Measurements from ENCODE around the gene SMIM10L2A. TPM values are rescaled to one million over a fixed set of nuclear protein-coding genes. Genes with fewer than 3 reads are reported as not detected.
"Not testable (repeated sequence)": the region's sequence is repeated elsewhere in the genome, so short reads cannot be mapped to it uniquely, and the experiment has no call there.

SMIM10L2A gene
- total RNA-seq, 5 donors from 2014 or later (not counting 1 experiment from before 2014, with no cell fraction given), result 1.4 to 3.3 (median 2.6) TPM

DNA sequence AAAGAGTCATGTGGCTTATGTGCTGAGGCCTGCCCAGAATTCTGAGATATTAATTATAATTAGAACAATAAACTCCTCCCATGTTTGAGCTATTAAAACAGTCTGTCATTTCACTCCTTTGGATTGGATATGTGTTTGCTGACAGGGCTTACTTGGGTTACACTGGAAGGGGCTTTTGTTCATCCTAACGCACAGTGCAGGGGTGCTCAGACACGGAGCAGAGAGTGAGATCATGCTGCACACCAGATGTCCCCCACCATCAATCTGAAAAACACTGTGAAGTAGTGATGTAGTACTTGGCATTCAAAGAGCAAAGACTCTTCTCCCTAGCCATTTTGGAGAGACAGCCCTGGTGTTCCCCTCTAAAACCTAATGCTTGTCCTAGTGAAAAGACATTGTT is 24.1 kb upstream of the SMIM10L2A start:
- Histone ChIP-seq H3K36me3 (ENCODE audit: control insufficient read depth in 2 of 2, extremely low read depth in 1 of 2, insufficient read depth in 1 of 2, low read length in 1 of 2) (no peaks in the 10 kb centered on the region), H3K4me3 (ENCODE audit: control insufficient read depth in 1 of 2, extremely low read depth in 1 of 2, low read length in 1 of 2) (no peak overlapping the region), H3K27ac (ENCODE audit: low read length) (no peak overlapping the region), H3K9me3 (no peaks in the 10 kb centered on the region), H3K4me1 (ENCODE audit: control insufficient read depth in 1 of 2, extremely low read depth in 1 of 2, insufficient read depth in 2 of 2, low read length in 2 of 2) (peaks cover 4 to 6% of the 10 kb centered on the region in 2 experiments), H3K27me3 (replicated peaks in 1 of 2; ENCODE audit: control insufficient read depth in 2 of 2, extremely low read depth in 1 of 2, insufficient read depth in 2 of 2, low read length in 1 of 2) (no peaks in the 10 kb centered on the region)
- DNase-seq (no peak), ATAC-seq (replicated peaks in 1 of 4) (no peak)
- ChIA-PET CTCF (no interaction called here), POLR2A (no interaction called here)
- WGBS (ENCODE audit: insufficient coverage), result no CpG with 5 or more reads among the region's 2 CpGs
- H3K27ac Mint-ChIP-seq, result no peak overlapping the region
- H3K9me3 Mint-ChIP-seq, result no peaks in the 10 kb centered on the region
- no peaks in the 10 kb centered on the region for H3K36me3 Mint-ChIP-seq
- H3K27me3 Mint-ChIP-seq, result peaks cover 0 to 11% of the 10 kb centered on the region in 2 donors
- no peak overlapping the region for H3K4me3 Mint-ChIP-seq
- peaks cover 3 to 23% (median 21%) of the 10 kb centered on the region in 3 donors for H3K4me1 Mint-ChIP-seq

DNA sequence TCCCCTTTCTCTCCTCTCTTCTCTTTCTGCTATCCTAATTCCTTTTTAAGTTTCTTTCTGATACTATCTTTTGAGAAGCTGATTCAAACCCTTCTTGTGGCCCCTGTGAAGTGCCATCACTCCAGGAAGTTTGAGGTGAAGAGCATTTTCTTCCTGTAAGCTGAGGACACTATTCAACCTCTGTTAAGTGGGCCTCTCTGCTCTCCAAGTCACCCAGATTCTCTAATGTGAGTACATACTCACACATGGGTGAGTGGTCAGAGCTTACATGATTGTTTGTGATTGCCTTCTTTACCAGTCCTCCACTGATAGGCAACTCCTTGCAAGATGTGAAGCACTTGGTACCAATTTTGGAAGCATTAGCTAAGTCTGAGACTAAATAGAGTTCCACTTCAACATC is 18.4 kb upstream of the SMIM10L2A start:
- ChIA-PET POLR2A (no interaction called here), CTCF (interaction anchor here in 1 of 2 donors (0.6 kb wide), 1 partner anchor 77 kb away, joined by 3 read pairs; no protein-coding TSS in a partner anchor)
- H3K9me3 ChIP-seq, result no peaks in the 10 kb centered on the region
- peak in 3 of 4 experiments; percentile 51 to 64 (median 58) for ATAC-seq (replicated peaks in 1 of 4)
- H3K4me3 ChIP-seq (ENCODE audit: control insufficient read depth in 1 of 2, extremely low read depth in 1 of 2, low read length in 1 of 2), result no peak overlapping the region
- H3K27ac ChIP-seq (ENCODE audit: low read length), result peak overlapping the region; percentile 23
- peaks cover 0 to 9% of the 10 kb centered on the region in 2 donors for H3K27me3 Mint-ChIP-seq
- no peaks in the 10 kb centered on the region for H3K36me3 Mint-ChIP-seq
- peaks cover 5 to 10% of the 10 kb centered on the region in 2 experiments for H3K4me1 ChIP-seq (ENCODE audit: control insufficient read depth in 1 of 2, extremely low read depth in 1 of 2, insufficient read depth in 2 of 2, low read length in 2 of 2)
- peak overlapping the region; percentile 71 to 87 for H3K27ac Mint-ChIP-seq
- H3K9me3 Mint-ChIP-seq, result no peaks in the 10 kb centered on the region
- no peaks in the 10 kb centered on the region for H3K27me3 ChIP-seq (replicated peaks in 1 of 2; ENCODE audit: control insufficient read depth in 2 of 2, extremely low read depth in 1 of 2, insufficient read depth in 2 of 2, low read length in 1 of 2)
- no peaks in the 10 kb centered on the region for H3K36me3 ChIP-seq (ENCODE audit: control insufficient read depth in 2 of 2, extremely low read depth in 1 of 2, insufficient read depth in 1 of 2, low read length in 1 of 2)
- peak overlapping the region in 1 of 3 donors; percentile 45 for H3K4me3 Mint-ChIP-seq
- peak in 1 of 35 experiments; percentile 5 for DNase-seq
- peaks cover 18 to 30% (median 29%) of the 10 kb centered on the region in 3 donors for H3K4me1 Mint-ChIP-seq

DNA sequence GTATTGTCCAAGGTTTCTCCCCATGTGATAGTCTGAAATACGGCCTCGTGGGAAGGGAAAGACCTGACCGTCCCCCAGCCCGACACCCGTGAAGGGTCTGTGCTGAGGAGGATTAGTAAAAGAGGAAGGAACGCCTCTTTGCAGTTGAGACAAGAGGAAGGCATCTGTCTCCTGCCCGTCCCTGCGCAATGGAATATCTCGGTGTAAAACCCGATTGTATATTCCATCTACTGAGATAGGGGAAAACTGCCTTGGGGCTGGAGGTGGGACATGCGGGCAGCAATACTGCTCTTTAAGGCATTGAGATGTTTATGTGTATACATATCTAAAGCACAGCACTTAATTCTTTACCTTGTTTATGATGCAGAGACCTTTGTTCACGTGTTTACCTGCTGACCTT is 15.3 kb upstream of the SMIM10L2A start:
- no CpG with 5 or more reads among the region's 12 CpGs for WGBS (ENCODE audit: insufficient coverage)
- H3K4me3 ChIP-seq (ENCODE audit: control insufficient read depth in 1 of 2, extremely low read depth in 1 of 2, low read length in 1 of 2); H3K27me3 ChIP-seq (replicated peaks in 1 of 2; ENCODE audit: control insufficient read depth in 2 of 2, extremely low read depth in 1 of 2, insufficient read depth in 2 of 2, low read length in 1 of 2); H3K9me3 ChIP-seq; H3K36me3 ChIP-seq (ENCODE audit: control insufficient read depth in 2 of 2, extremely low read depth in 1 of 2, insufficient read depth in 1 of 2, low read length in 1 of 2); H3K27ac Mint-ChIP-seq; H3K27me3 Mint-ChIP-seq; H3K36me3 Mint-ChIP-seq; ATAC-seq (replicated peaks in 1 of 4); H3K27ac ChIP-seq (ENCODE audit: low read length); H3K9me3 Mint-ChIP-seq; CTCF ChIA-PET; POLR2A ChIA-PET; H3K4me1 ChIP-seq (ENCODE audit: control insufficient read depth in 1 of 2, extremely low read depth in 1 of 2, insufficient read depth in 2 of 2, low read length in 2 of 2); H3K4me3 Mint-ChIP-seq; DNase-seq: not testable (repeated sequence)
- peaks cover 18 to 30% (median 22%) of the 10 kb centered on the region in 3 donors for H3K4me1 Mint-ChIP-seq

DNA sequence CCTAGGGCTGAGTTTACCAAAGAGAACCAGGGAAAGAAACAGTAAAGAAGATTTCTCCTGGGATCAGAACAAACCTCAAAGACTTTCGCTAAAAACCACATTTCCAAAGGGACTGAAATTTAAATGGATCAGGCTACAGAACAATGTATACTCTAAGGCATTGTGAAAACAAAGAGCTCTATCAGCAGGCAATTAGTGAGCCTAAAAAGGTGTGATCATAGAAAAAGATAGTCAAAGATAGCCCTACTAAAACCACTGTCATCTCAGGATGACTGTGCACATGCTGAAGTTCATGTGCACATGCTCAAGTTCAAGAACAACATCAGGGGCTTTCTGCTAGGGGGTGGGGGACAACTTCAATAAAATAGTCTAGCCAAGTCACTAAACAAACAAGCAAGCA is 12.9 kb upstream of the SMIM10L2A start:
- no peak for ATAC-seq (replicated peaks in 1 of 4)
- H3K27ac ChIP-seq (ENCODE audit: low read length), result no peak overlapping the region
- H3K36me3 ChIP-seq (ENCODE audit: control insufficient read depth in 2 of 2, extremely low read depth in 1 of 2, insufficient read depth in 1 of 2, low read length in 1 of 2), result no peaks in the 10 kb centered on the region

DNA sequence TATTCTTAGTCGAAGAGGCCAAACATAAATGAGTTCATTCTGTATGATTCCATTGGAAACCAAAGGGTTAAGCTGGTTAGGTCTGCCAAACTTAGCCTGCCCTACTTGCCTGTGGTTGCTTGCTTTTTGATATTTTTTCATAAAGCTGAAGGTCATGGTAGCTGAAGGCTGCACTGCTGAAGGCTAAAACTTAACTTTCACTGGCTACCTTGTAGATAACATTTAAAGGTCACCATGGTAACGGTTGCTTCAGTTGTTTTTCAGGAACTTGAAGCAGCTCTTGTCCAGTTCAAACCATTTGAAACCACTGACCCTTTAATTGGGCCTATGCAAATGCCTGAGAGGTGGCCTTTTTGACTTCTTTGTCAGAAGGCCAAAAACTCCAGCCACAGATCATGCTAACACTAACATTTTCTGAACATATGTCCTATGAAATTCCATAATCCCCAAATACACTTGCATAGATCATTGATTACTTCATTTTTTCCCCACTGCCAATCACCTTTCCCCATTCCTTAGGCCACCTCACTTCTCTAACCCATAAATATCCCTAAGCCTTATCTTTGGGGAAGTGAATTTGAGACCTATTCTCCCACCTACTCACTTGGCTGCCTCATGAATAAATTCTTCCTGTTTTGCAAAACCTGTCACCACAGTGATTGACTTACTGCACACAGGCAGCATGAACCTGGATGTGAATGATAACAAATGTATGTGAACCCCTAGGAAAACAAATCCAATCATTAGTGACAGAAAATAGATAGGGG is 10.7 kb upstream of the SMIM10L2A start:
- H3K27me3 Mint-ChIP-seq, result peaks cover 0 to 14% of the 10 kb centered on the region in 2 donors
- H3K36me3 ChIP-seq (ENCODE audit: control insufficient read depth in 2 of 2, extremely low read depth in 1 of 2, insufficient read depth in 1 of 2, low read length in 1 of 2), result no peaks in the 10 kb centered on the region
- H3K9me3 Mint-ChIP-seq, result no peaks in the 10 kb centered on the region
- H3K9me3 ChIP-seq, result no peaks in the 10 kb centered on the region
- 100% methylated on average over 1 of the region's 2 CpGs for WGBS (ENCODE audit: insufficient coverage)
- peaks cover 3% of the 10 kb centered on the region for H3K36me3 Mint-ChIP-seq
- DNase-seq, result no peak
- POLR2A ChIA-PET, result no interaction called here
- peaks cover 0 to 2% of the 10 kb centered on the region in 2 experiments for H3K4me1 ChIP-seq (ENCODE audit: control insufficient read depth in 1 of 2, extremely low read depth in 1 of 2, insufficient read depth in 2 of 2, low read length in 2 of 2)
- no peaks in the 10 kb centered on the region for H3K27me3 ChIP-seq (replicated peaks in 1 of 2; ENCODE audit: control insufficient read depth in 2 of 2, extremely low read depth in 1 of 2, insufficient read depth in 2 of 2, low read length in 1 of 2)
- no peak overlapping the region for H3K27ac ChIP-seq (ENCODE audit: low read length)
- ATAC-seq (replicated peaks in 1 of 4), result no peak
- H3K27ac Mint-ChIP-seq, result no peak overlapping the region
- peaks cover 0 to 4% (median 3%) of the 10 kb centered on the region in 3 donors for H3K4me1 Mint-ChIP-seq
- H3K4me3 Mint-ChIP-seq, result no peak overlapping the region
- CTCF ChIA-PET, result no interaction called here
- no peak overlapping the region for H3K4me3 ChIP-seq (ENCODE audit: control insufficient read depth in 1 of 2, extremely low read depth in 1 of 2, low read length in 1 of 2)

More for the DNA sequence above, 12.9 kb upstream of the SMIM10L2A start:
- peaks cover 3% of the 10 kb centered on the region for H3K36me3 Mint-ChIP-seq
- peaks cover 4 to 8% (median 5%) of the 10 kb centered on the region in 3 donors for H3K4me1 Mint-ChIP-seq
- H3K27ac Mint-ChIP-seq, result no peak overlapping the region
- Histone ChIP-seq H3K4me1 (ENCODE audit: control insufficient read depth in 1 of 2, extremely low read depth in 1 of 2, insufficient read depth in 2 of 2, low read length in 2 of 2) (peaks cover 0 to 2% of the 10 kb centered on the region in 2 experiments), H3K9me3 (no peaks in the 10 kb centered on the region), H3K4me3 (ENCODE audit: control insufficient read depth in 1 of 2, extremely low read depth in 1 of 2, low read length in 1 of 2) (no peak overlapping the region), H3K27me3 (replicated peaks in 1 of 2; ENCODE audit: control insufficient read depth in 2 of 2, extremely low read depth in 1 of 2, insufficient read depth in 2 of 2, low read length in 1 of 2) (no peaks in the 10 kb centered on the region)
- H3K27me3 Mint-ChIP-seq, result peaks cover 0 to 9% of the 10 kb centered on the region in 2 donors
- DNase-seq, result no peak
- POLR2A ChIA-PET, result no interaction called here
- no peak overlapping the region for H3K4me3 Mint-ChIP-seq
- CTCF ChIA-PET, result no interaction called here
- no CpG with 5 or more reads among the region's 1 CpG for WGBS (ENCODE audit: insufficient coverage)
- no peaks in the 10 kb centered on the region for H3K9me3 Mint-ChIP-seq

DNA sequence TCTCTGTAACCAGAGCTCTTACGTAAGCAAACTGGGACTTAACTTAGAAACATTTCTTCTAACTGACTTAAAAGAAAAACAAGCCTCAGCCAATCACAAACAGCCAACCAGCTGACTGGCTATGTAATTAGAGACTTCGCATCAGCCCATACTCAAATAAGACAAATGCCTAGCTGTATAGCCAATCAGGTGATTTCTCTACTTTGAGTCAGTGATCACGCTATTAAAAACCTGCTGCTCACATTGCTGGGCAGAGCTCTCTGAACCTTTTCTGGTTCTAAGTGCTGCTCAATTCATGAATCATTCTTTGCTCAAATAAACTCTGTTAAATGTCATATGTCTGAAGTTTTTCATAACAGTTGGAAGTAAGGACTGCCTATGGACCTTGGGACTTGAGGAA is 9.9 kb upstream of the SMIM10L2A start:
- H3K9me3 ChIP-seq, result no peaks in the 10 kb centered on the region
- CTCF ChIA-PET, result interaction anchor here in 1 of 2 donors (0.6 kb wide), 1 partner anchor 104 kb away, joined by 3 read pairs; no protein-coding TSS in a partner anchor
- H3K4me3 ChIP-seq (ENCODE audit: control insufficient read depth in 1 of 2, extremely low read depth in 1 of 2, low read length in 1 of 2), result no peak overlapping the region
- H3K27ac ChIP-seq (ENCODE audit: low read length), result no peak overlapping the region
- DNase-seq, result no peak
- Mint-ChIP-seq H3K27me3 (peaks cover 0 to 14% of the 10 kb centered on the region in 2 donors), H3K4me3 (no peak overlapping the region), H3K27ac (no peak overlapping the region), H3K9me3 (no peaks in the 10 kb centered on the region), H3K36me3 (peaks cover 3% of the 10 kb centered on the region), H3K4me1 (peaks cover 0 to 4% (median 3%) of the 10 kb centered on the region in 3 donors)
- H3K4me1 ChIP-seq (ENCODE audit: control insufficient read depth in 1 of 2, extremely low read depth in 1 of 2, insufficient read depth in 2 of 2, low read length in 2 of 2), result peaks cover 0 to 2% of the 10 kb centered on the region in 2 experiments
- no peaks in the 10 kb centered on the region for H3K36me3 ChIP-seq (ENCODE audit: control insufficient read depth in 2 of 2, extremely low read depth in 1 of 2, insufficient read depth in 1 of 2, low read length in 1 of 2)
- POLR2A ChIA-PET, result no interaction called here
- ATAC-seq (replicated peaks in 1 of 4), result no peak
- WGBS (ENCODE audit: insufficient coverage), result no CpG with 5 or more reads among the region's 3 CpGs
- H3K27me3 ChIP-seq (replicated peaks in 1 of 2; ENCODE audit: control insufficient read depth in 2 of 2, extremely low read depth in 1 of 2, insufficient read depth in 2 of 2, low read length in 1 of 2), result no peaks in the 10 kb centered on the region
